EH (cell line): Measurements from ENCODE around the gene SHC3.
A peak's percentile ranks its signal among the peaks of the same experiment; 100 is the strongest.

ENCODE experiments used
- DNase-seq: peaks from one replicate; pipeline ENCODE4 v3.0.0-alpha.2; 2015; ENCODE audit warnings: low read depth

The SHC3 gene

GRCh38 chr9:89109666-89110065, 69.0 kb downstream of the SHC3 start:
- peak; percentile 19 for DNase-seq

GRCh38 chr9:89107406-89107805, 71.2 kb downstream of the SHC3 start:
- DNase-seq = no peak

- no peak for DNase-seq
Measured at GRCh38 chr9:89106224-89106851, 72.3 kb downstream of the SHC3 start.

GRCh38 chr9:89104821-89105220, 73.8 kb downstream of the SHC3 start:
- no peak for DNase-seq

- peak; percentile 8 for DNase-seq
Measured at GRCh38 chr9:89097219-89097618, 81.4 kb downstream of the SHC3 start.

GRCh38 chr9:89096807-89097206, 81.8 kb downstream of the SHC3 start:
- DNase-seq = no peak

- DNase-seq = peak; percentile 9
Measured at GRCh38 chr9:89095761-89096528, 82.7 kb downstream of the SHC3 start.

GRCh38 chr9:89093201-89093975, 85.2 kb downstream of the SHC3 start:
- DNase-seq = no peak

GRCh38 chr9:89089176-89089575, 89.4 kb downstream of the SHC3 start:
- no peak for DNase-seq

GRCh38 chr9:89083626-89084025, 95.0 kb downstream of the SHC3 start:
- no peak for DNase-seq

- peak; percentile 5 for DNase-seq
Measured at GRCh38 chr9:89080193-89080592, 98.4 kb downstream of the SHC3 start.

- DNase-seq = peak; percentile 21
Measured at GRCh38 chr9:89079391-89079790, 99.2 kb downstream of the SHC3 start.

GRCh38 chr9:89078860-89079259, 99.8 kb downstream of the SHC3 start:
- peak; percentile 65 for DNase-seq

GRCh38 chr9:89078421-89078820, 100.2 kb downstream of the SHC3 start:
- DNase-seq = peak; percentile 5

GRCh38 chr9:89077519-89077918, 101.1 kb downstream of the SHC3 start:
- DNase-seq = peak; percentile 15

- DNase-seq = no peak
Measured at GRCh38 chr9:89073397-89073796, 105.2 kb downstream of the SHC3 start.

GRCh38 chr9:89071591-89071990, 107.0 kb downstream of the SHC3 start:
- DNase-seq = no peak

GRCh38 chr9:89066835-89067234, 111.8 kb downstream of the SHC3 start:
- DNase-seq = no peak

- DNase-seq = no peak
Measured at GRCh38 chr9:89065921-89066320, 112.7 kb downstream of the SHC3 start.

- DNase-seq = no peak
Measured at GRCh38 chr9:89060790-89061189, 117.8 kb downstream of the SHC3 start.

- no peak for DNase-seq
Measured at GRCh38 chr9:89059925-89060506, 118.6 kb downstream of the SHC3 start.

GRCh38 chr9:89058906-89059305, 119.7 kb downstream of the SHC3 start:
- DNase-seq = no peak
